D721Med (cell line): ENCODE measurements around the gene DGCR8.

Experiments
- DNase-seq: peaks from one replicate; pipeline ENCODE4 v3.0.0; 2011; ENCODE audit warnings: low spot score; ENCODE audit not compliant: insufficient read length
- FAIRE-seq: peaks from 2 replicates; lab custom pipeline; 2011; peaks lifted over from hg19 to GRCh38; lab: Jason Lieb, UNC
- TF ChIP-seq, protein P1 (sequence below): IDR thresholded peaks from 2 replicates; pipeline ENCODE4 v1.5.1; 2012; ENCODE audit warnings: mild to moderate bottlenecking, control low read depth; ENCODE audit not compliant: insufficient read depth; ENCODE audit errors: missing control alignments

Gene DGCR8

DNA sequence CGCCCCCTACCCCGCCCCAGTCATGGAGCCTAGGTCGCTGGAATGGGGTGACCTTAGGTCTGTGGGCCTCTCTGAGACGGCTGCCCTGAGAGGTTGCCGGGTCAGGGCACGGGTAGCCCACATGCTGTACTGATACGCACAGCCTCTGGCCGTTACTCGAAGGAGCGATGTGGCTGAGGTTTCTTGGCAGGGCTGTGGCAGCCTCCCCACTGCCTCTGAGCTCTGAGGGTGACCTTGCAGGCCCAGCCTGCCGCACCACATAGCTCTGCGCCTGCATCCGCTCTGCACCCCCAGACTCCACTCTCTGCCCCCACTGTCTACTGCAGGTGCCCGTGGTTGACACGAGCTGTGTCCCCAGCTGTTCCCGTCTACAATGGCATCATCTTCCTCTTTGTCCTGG, 58.8 kb downstream of the DGCR8 start:
- FAIRE-seq, result no peak
- TF ChIP-seq, protein P1, sequence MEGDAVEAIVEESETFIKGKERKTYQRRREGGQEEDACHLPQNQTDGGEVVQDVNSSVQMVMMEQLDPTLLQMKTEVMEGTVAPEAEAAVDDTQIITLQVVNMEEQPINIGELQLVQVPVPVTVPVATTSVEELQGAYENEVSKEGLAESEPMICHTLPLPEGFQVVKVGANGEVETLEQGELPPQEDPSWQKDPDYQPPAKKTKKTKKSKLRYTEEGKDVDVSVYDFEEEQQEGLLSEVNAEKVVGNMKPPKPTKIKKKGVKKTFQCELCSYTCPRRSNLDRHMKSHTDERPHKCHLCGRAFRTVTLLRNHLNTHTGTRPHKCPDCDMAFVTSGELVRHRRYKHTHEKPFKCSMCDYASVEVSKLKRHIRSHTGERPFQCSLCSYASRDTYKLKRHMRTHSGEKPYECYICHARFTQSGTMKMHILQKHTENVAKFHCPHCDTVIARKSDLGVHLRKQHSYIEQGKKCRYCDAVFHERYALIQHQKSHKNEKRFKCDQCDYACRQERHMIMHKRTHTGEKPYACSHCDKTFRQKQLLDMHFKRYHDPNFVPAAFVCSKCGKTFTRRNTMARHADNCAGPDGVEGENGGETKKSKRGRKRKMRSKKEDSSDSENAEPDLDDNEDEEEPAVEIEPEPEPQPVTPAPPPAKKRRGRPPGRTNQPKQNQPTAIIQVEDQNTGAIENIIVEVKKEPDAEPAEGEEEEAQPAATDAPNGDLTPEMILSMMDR, result no peak
- DNase-seq, result no peak

DNA sequence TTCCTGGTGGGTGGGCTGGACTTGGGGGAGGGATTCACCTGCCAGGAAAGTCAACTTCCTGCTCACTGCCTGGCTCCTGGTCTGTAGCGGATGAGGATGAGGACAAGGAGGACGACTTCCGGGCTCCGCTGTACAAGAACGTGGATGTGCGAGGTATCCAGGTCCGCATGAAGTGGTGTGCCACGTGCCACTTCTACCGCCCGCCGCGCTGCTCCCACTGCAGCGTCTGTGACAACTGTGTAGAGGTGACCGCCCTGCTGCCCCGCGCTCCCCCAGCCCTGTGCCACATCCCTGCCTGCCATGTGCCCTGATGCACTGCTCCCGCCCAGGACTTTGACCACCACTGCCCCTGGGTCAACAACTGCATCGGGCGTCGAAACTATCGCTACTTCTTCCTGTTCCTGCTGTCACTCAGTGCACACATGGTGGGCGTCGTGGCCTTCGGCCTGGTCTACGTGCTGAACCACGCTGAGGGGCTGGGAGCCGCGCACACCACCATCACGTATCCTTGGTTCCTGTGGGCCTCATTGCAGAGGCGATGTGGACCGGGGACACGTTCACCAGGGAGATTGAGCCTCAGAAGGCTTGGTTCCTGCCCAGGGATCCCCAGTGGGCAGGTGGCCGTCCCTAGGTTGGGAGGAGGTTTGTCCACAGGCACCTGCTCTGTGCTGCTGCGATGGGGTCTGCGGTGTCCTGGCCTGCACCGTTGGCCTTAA, 59.5 kb downstream of the DGCR8 start:
- DNase-seq (no peak), FAIRE-seq (no peak)
- TF ChIP-seq, protein P1, result no peak

DNA sequence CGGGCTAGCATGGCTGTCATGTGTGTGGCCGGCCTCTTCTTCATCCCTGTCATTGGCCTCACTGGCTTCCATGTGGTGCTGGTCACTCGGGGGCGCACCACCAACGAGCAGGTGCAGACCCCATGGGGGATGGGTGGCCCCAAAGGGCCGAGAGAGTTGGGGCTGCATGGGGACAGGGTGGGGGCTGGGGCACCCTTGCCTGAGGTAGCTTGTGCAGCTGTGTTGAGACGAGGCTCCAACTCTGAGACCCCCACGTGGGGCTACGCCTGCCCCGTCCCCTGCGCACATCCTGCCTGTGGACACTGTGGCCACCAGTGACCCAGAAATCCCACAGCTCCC, 60.0 kb downstream of the DGCR8 start:
- DNase-seq, result no peak
- FAIRE-seq, result no peak
- TF ChIP-seq, protein P1, result no peak

DNA sequence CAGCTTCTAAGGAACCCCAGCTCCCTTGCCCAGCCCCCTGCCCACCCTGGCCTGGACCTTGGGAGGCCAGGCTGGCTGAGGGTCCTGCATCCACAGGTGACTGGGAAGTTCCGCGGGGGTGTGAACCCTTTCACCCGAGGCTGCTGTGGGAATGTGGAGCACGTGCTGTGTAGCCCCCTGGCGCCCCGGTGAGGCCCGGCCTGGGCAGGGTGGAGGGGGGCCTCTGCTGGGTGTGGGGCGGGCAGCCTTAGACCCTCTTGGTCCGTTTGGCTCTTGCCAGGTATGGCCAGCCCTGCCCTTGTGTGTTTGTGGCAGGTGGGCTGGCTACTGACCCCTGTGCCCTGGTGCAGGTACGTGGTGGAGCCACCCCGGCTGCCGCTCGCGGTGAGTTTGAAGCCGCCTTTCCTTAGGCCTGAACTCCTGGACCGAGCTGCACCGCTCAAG, 60.5 kb downstream of the DGCR8 start:
- TF ChIP-seq, protein P1, result no peak
- DNase-seq, result no peak
- no peak for FAIRE-seq

DNA sequence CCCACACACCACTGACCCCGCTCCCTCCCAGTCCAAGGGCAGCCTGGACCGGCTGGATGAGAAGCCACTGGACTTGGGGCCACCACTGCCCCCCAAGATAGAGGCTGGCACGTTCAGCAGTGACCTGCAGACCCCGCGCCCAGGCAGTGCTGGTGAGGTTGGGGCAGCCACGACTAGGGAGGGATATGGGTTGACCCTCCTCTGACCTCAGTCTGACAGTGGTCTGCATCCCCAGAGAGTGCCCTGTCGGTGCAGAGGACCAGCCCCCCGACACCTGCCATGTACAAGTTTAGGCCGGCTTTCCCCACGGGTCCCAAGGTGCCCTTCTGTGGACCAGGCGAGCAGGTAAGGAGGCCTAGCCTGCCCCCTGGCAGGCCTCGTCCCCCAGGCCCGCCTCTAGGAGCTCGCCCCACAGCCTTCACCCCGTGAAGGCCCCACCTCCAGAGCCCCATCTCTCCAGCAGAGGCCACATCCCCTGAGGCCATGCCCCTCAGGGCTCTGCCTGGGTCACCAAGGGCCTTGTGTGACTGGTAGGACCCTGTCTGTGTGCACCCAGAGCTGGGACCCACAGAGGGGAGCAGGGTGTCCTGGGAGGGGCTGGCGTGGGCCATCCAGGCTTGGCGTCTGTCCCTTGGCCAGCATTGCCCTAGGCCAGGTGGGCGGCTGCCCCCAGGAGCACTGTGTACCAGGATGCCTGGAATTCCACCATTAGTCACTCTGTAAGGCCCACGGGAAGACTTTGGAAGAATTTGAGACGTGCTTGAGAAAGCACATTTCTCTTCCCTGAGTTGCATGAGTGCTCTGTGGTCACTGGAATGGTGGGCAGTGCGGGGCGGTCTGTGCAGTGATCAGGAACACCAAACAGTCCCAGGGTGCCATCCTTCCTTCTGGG, 61.4 kb downstream of the DGCR8 start:
- no peak for FAIRE-seq
- DNase-seq, result no peak
- TF ChIP-seq, protein P1, result no peak

DNA sequence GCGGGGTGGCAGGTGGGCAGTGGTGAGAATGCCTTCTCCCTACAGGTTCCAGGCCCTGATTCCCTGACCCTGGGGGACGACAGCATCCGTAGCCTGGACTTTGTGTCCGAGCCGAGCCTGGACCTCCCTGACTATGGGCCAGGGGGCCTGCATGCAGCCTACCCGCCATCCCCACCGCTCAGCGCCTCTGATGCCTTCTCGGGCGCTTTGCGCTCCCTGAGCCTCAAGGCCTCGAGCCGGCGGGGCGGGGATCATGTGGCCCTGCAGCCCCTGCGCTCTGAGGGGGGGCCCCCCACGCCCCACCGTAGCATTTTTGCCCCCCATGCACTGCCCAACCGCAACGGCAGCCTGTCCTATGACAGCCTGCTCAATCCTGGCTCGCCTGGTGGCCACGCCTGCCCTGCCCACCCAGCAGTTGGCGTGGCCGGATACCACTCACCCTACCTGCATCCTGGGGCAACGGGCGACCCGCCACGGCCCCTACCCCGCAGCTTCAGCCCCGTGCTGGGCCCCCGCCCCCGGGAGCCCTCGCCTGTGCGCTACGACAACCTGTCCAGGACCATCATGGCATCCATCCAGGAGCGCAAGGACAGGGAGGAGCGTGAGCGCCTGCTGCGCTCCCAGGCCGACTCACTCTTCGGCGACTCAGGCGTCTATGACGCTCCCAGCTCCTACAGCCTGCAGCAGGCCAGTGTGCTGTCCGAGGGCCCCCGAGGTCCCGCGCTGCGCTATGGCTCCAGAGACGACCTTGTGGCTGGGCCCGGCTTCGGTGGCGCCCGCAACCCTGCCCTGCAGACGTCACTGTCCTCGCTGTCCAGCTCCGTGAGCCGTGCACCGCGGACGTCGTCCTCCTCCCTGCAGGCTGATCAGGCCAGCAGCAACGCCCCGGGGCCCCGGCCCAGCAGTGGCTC, 62.9 kb downstream of the DGCR8 start:
- TF ChIP-seq, protein P1, result no peak
- FAIRE-seq, result no peak

More for the DNA sequence above, 62.9 kb downstream of the DGCR8 start:
- no peak for DNase-seq
